Endothelial cell of umbilical vein (primary cell): ENCODE measurements around the gene ZNF682. TPM values are rescaled to one million over a fixed set of nuclear protein-coding genes. Genes with fewer than 3 reads are reported as not detected.
"Not testable (repeated sequence)": the region's sequence is repeated elsewhere in the genome, so short reads cannot be mapped to it uniquely, and the experiment has no call there.

Experiments
- BruUV-seq: library from RNA; stranded (reverse); fragments of 400-500 nt; replicated peaks from 2 replicates; lab custom pipeline; 2021; lab: Mats Ljungman, UMichigan
- CTCF ChIA-PET: fragments of 300-600, 350-600 bp; sonication (Branson Sonifier 250); formaldehyde crosslinking; loops from one replicate; lab custom pipeline; 2021; ENCODE audit warnings: antibody characterized with exemption, inconsistent platforms; lab: Charles Lee
- POLR2A ChIA-PET: fragments of 300-600, 350-600 bp; sonication (Branson Sonifier 250); formaldehyde crosslinking; loops from one replicate; lab custom pipeline; 2021; ENCODE audit warnings: antibody characterized with exemption, inconsistent platforms; lab: Charles Lee
- DNase-seq: peaks from one replicate; pipeline ENCODE4 v3.0.0-alpha.2; 2011; ENCODE audit warnings: low read depth, low spot score
- FAIRE-seq: peaks from 2 replicates; lab custom pipeline; 2011; peaks lifted over from hg19 to GRCh38; lab: Jason Lieb, UNC
- H2AFZ ChIP-seq: 2 replicates; pipeline ENCODE4 v1.6.0; 2012; ENCODE audit warnings: low read depth, low read length, control low read depth, inconsistent platforms
- H3K27ac ChIP-seq: 2 replicates; pipeline ENCODE4 v1.5.1; 2011; ENCODE audit warnings: low read depth, mild to moderate bottlenecking, control low read depth, low read length, moderate library complexity; ENCODE audit not compliant: insufficient read depth
- H3K27me3 ChIP-seq, 2 experiments: 2 replicates each; pipeline versions ENCODE4 v1.6.0 to v1.6.1; 2011; ENCODE audit warnings: low read length in 2 of 2, mixed read lengths in 1 of 2; ENCODE audit not compliant: control insufficient read depth in 2 of 2, insufficient read depth in 2 of 2
- H3K36me3 ChIP-seq, 2 experiments: 2 replicates in 1 of 2; 3 replicates in 1 of 2; pipeline ENCODE4 v1.5.1; 2011; ENCODE audit warnings: low read length in 2 of 2, mild to moderate bottlenecking in 1 of 2, moderate library complexity in 1 of 2; ENCODE audit not compliant: control insufficient read depth in 2 of 2, insufficient read depth in 2 of 2; ENCODE audit errors: extremely low read depth in 1 of 2
- H3K4me1 ChIP-seq: 3 replicates; pipeline ENCODE4 v1.5.1; 2011; ENCODE audit warnings: mild to moderate bottlenecking, low read length; ENCODE audit not compliant: control insufficient read depth, insufficient read depth; ENCODE audit errors: extremely low read depth
- H3K4me2 ChIP-seq: 2 replicates; pipeline ENCODE4 v1.6.1; 2011; ENCODE audit warnings: low read length, control low read depth, mixed read lengths; ENCODE audit not compliant: insufficient read depth
- H3K4me3 ChIP-seq, 3 experiments: fragments of 200-600 bp in 1 of 3; sonication (generic), shearing (Covaris generic) in 1 of 3; replicated peaks in 1 of 3; 2 replicates each; pipeline ENCODE4 v1.5.1; 2011 to 2016; ENCODE audit warnings: control low read depth in 3 of 3, low read length in 3 of 3, mild to moderate bottlenecking in 2 of 3, inconsistent platforms in 1 of 3, low read depth in 1 of 3, moderate library complexity in 1 of 3; ENCODE audit not compliant: insufficient read depth in 1 of 3
- H3K79me2 ChIP-seq: 2 replicates; pipeline ENCODE4 v1.6.0; 2012; ENCODE audit warnings: low read length, inconsistent platforms; ENCODE audit not compliant: control insufficient read depth, insufficient read depth
- H3K9ac ChIP-seq: replicated peaks from 2 replicates; pipeline ENCODE3; 2011; ENCODE audit warnings: low read length, control low read depth; ENCODE audit not compliant: insufficient read depth; ENCODE audit errors: extremely low read depth
- H3K9me1 ChIP-seq: replicated peaks from 3 replicates; pipeline ENCODE4 v1.6.0; 2011; ENCODE audit warnings: mild to moderate bottlenecking, low read length; ENCODE audit not compliant: control insufficient read depth, insufficient read depth; ENCODE audit errors: extremely low read depth
- H3K9me3 ChIP-seq: replicated peaks from 2 replicates; pipeline ENCODE4 v1.5.1; 2012; ENCODE audit warnings: low read length, inconsistent platforms; ENCODE audit not compliant: control insufficient read depth, insufficient read depth
- H4K20me1 ChIP-seq: replicated peaks from 2 replicates; pipeline ENCODE3; 2011; ENCODE audit warnings: mild to moderate bottlenecking, low read length; ENCODE audit not compliant: control insufficient read depth, insufficient read depth; ENCODE audit errors: extremely low read depth
- CTCF ChIP-seq, 2 donors: IDR thresholded peaks; 1 replicate in 1 of 2; 2 replicates in 1 of 2; pipeline ENCODE4 v1.5.1; 2011; ENCODE audit warnings: low read length in 2 of 2, mild to moderate bottlenecking in 2 of 2, moderate library complexity in 2 of 2, control low read depth in 1 of 2, inconsistent platforms in 1 of 2, low read depth in 1 of 2; ENCODE audit not compliant: insufficient read depth in 1 of 2; ENCODE audit errors: extremely low read depth in 1 of 2
- EZH2 ChIP-seq: IDR thresholded peaks from 2 replicates; pipeline ENCODE4 v1.6.1; 2012; ENCODE audit warnings: borderline replicate concordance, low read depth, mild to moderate bottlenecking, moderate library complexity, low read length, inconsistent platforms; ENCODE audit not compliant: severe bottlenecking
- FOS ChIP-seq: IDR thresholded peaks from 2 replicates; pipeline ENCODE4 v1.6.1; 2011; ENCODE audit warnings: mild to moderate bottlenecking, low read length, moderate library complexity, borderline replicate concordance; ENCODE audit not compliant: insufficient read depth
- GATA2 ChIP-seq: IDR thresholded peaks from 2 replicates; pipeline ENCODE4 v1.7.0; 2011; ENCODE audit warnings: low read depth, mild to moderate bottlenecking, moderate library complexity, mixed read lengths, low read length; ENCODE audit not compliant: insufficient read length, insufficient read depth
- JUN ChIP-seq: IDR thresholded peaks from 2 replicates; pipeline ENCODE4 v1.6.1; 2011; ENCODE audit warnings: borderline replicate concordance, low read depth; ENCODE audit not compliant: insufficient read length, insufficient read depth
- MAX ChIP-seq: IDR thresholded peaks from 2 replicates; pipeline ENCODE4 v1.6.1; 2011; ENCODE audit not compliant: insufficient read depth, insufficient read length
- MYC ChIP-seq: IDR thresholded peaks from one replicate; pipeline ENCODE4 v1.6.1; 2011; ENCODE audit warnings: mild to moderate bottlenecking, low read depth, low read length
- POLR2A ChIP-seq: IDR thresholded peaks from 2 replicates; pipeline ENCODE4 v1.6.1; 2012; ENCODE audit warnings: low read depth, mild to moderate bottlenecking, control low read depth, low read length
- POLR2AphosphoS5 ChIP-seq: IDR thresholded peaks from 2 replicates; pipeline ENCODE4 v1.6.1; 2012; ENCODE audit warnings: low read depth, mild to moderate bottlenecking, control low read depth, low read length, moderate library complexity; ENCODE audit not compliant: insufficient read depth
- dilution Hi-C: fragments of 300-500 bp; cut with MboI; formaldehyde crosslinking; loops from one replicate; pipeline ENCODE4 v1.15.0; 2019; ENCODE audit warnings: low sequenced_read_pairs; ENCODE audit not compliant: extremely low pct_ligation_motif_present
- intact Hi-C: fragments of 100-400 bp; cut with micrococcal nuclease; formaldehyde crosslinking; loops from one replicate; pipeline ENCODE4 v1.10.0; 2022
- polyA plus RNA-seq, 4 experiments: library from polyadenylated mRNA; depleted of rRNA in 3 of 4; stranded (reverse) in 3 of 4; unstranded in 1 of 4; fragments of >200 nt; gene quantifications; 2 replicates each; pipeline versions ENCODE4 v1.2.1 to v1.2.3, GENCODE V29; 2011 to 2012; ENCODE audit warnings: missing spikeins in 1 of 4
- total RNA-seq: library from RNA; stranded (reverse); gene quantifications from 2 replicates; pipeline ENCODE4 v1.2.3, GENCODE V29; 2021

ZNF682 gene
- total and polyA plus RNA-seq, 2 donors (not counting 3 experiments of a cell fraction or from before 2014, with no cell fraction given), result 2.8 to 3.4 TPM

DNA sequence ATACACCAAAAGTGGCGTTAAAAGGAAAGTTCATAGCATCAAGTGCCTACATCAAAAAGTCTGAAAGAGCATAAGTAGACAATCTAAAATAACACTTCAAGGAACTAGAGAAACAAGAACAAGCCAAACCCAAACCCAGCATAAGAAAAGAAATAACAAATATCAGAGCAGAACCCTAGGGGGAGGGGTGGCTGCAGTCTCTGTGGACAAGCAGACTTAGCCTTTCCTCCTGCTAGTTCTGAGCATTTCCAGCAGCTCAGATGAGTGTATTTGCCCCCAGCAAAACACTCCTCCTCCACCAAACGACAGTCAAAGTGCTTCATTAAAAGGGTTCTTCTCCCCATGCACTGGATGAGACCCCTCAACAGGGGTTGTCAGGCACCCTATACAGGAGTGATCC, 31.4 kb upstream of the ZNF682 start:
- FAIRE-seq, result no peak
- dilution Hi-C loops, result no loop called here

DNA sequence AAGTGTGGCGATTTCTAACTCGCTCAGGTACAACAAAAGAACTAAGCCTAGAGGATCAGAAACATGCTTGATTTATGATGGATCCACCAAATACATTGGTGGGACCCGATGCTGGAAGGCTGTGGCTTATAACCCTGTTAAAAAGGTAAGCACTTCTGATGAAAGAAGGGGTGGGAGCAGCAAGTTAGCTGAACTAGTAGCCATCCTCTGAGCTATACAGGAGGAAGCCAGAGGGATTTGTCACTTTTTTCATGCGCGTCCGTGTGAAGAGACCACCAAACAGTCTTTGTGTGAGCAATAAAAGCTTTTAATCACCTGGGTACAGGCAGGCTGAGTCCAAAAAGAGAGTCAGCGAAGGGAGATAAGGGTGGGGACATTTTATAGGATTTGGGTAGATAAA, 29.3 kb upstream of the ZNF682 start:
- H3K9ac ChIP-seq, DNase-seq, H3K4me2 ChIP-seq, H3K4me3 ChIP-seq, POLR2A ChIA-PET, H3K27ac ChIP-seq, H3K79me2 ChIP-seq, H3K9me3 ChIP-seq, H3K36me3 ChIP-seq, BruUV-seq, CTCF ChIA-PET, H3K9me1 ChIP-seq, FAIRE-seq, intact Hi-C loops, H3K27me3 ChIP-seq, H3K4me1 ChIP-seq, H2AFZ ChIP-seq, dilution Hi-C loops, H4K20me1 ChIP-seq: not testable (repeated sequence)

More for the DNA sequence above, 31.4 kb upstream of the ZNF682 start:
- Histone ChIP-seq H4K20me1 (no peaks in the 10 kb centered on the region), H3K4me2 (no peak overlapping the region), H3K4me1 (no peaks in the 10 kb centered on the region), H3K36me3 (no peaks in the 10 kb centered on the region), H3K9me1 (no peaks in the 10 kb centered on the region), H3K9me3 (no peaks in the 10 kb centered on the region), H3K4me3 (no peak overlapping the region), H3K27ac (no peak overlapping the region), H2AFZ (no peak overlapping the region), H3K27me3 (no peaks in the 10 kb centered on the region), H3K79me2 (no peaks in the 10 kb centered on the region), H3K9ac (no peak overlapping the region)
- POLR2A ChIA-PET, result no interaction called here
- TF ChIP-seq GATA2 (no peak), EZH2 (no peak), MYC (no peak), FOS (no peak), POLR2AphosphoS5 (no peak), POLR2A (no peak), JUN (no peak), MAX (no peak), CTCF (IDR thresholded peaks at IDR 0.05; ENCODE audit: extremely low read depth in 1 of 2, insufficient read depth in 1 of 2, low read depth in 1 of 2, low read length in 2 of 2) (no peak)
- DNase-seq, result no peak
- BruUV-seq, result no TSS peak
- intact Hi-C loops, result no loop called here
- CTCF ChIA-PET, result no interaction called here
